Common myeloid progenitor, CD34-positive (primary cell): Measurements from ENCODE around the gene POLR2L.

Source experiments
- CTCF ChIA-PET: fragments of 350-600 bp; sonication (Branson Sonifier 250); formaldehyde crosslinking; loops from one replicate; lab custom pipeline; 2021; ENCODE audit warnings: antibody characterized with exemption; lab: Charles Lee
- POLR2A ChIA-PET: fragments of 350-600 bp; sonication (Branson Sonifier 250); formaldehyde crosslinking; loops from one replicate; lab custom pipeline; 2021; ENCODE audit warnings: antibody characterized with exemption; lab: Charles Lee
- DNase-seq, 3 donors: peaks; one replicate each; pipeline versions ENCODE4 v3.0.0 to v3.0.0-alpha.2; 2013
- H3K27ac ChIP-seq, 2 experiments: 1 replicate in 1 of 2; 2 replicates in 1 of 2; pipeline ENCODE4 v1.7.0; 2013; ENCODE audit warnings: inconsistent platforms in 2 of 2, low read length in 2 of 2, mild to moderate bottlenecking in 2 of 2, low read depth in 1 of 2, moderate library complexity in 1 of 2; ENCODE audit not compliant: severe bottlenecking in 2 of 2, insufficient read depth in 1 of 2, poor library complexity in 1 of 2
- H3K27me3 ChIP-seq, 5 experiments: replicated peaks in 2 of 5; 1 replicate in 3 of 5; 2 replicates in 2 of 5; pipeline versions ENCODE4 v1.6.1 to v1.7.0; 2013; ENCODE audit warnings: low read length in 4 of 5, mild to moderate bottlenecking in 2 of 5, moderate library complexity in 2 of 5, inconsistent platforms in 1 of 5; ENCODE audit not compliant: insufficient read depth in 5 of 5, control insufficient read depth in 4 of 5
- H3K36me3 ChIP-seq, 4 experiments: 1 replicate in 2 of 4; 2 replicates in 2 of 4; pipeline versions ENCODE4 v1.6.1 to v1.7.0; 2013; ENCODE audit warnings: low read length in 3 of 4, control low read depth in 1 of 4, mild to moderate bottlenecking in 1 of 4; ENCODE audit not compliant: control insufficient read depth in 4 of 4, insufficient read depth in 4 of 4
- H3K4me1 ChIP-seq, 4 experiments: 1 replicate in 3 of 4; 2 replicates in 1 of 4; pipeline versions ENCODE4 v1.6.1 to v1.7.1; 2013; ENCODE audit warnings: low read length in 3 of 4, mild to moderate bottlenecking in 3 of 4, control low read depth in 1 of 4, inconsistent platforms in 1 of 4, moderate library complexity in 1 of 4; ENCODE audit not compliant: control insufficient read depth in 4 of 4, insufficient read depth in 4 of 4; ENCODE audit errors: control extremely low read depth in 1 of 4
- H3K4me3 ChIP-seq, 7 experiments: 1 replicate in 4 of 7; 2 replicates in 3 of 7; pipeline versions ENCODE4 v1.5.1 to v1.7.0; 2013; ENCODE audit warnings: mild to moderate bottlenecking in 7 of 7, low read length in 6 of 7, moderate library complexity in 6 of 7, inconsistent platforms in 2 of 7, low read depth in 2 of 7, control low read depth in 1 of 7; ENCODE audit not compliant: insufficient read depth in 4 of 7, control insufficient read depth in 1 of 7; ENCODE audit errors: extremely low read depth in 1 of 7
- H3K9me3 ChIP-seq, 5 experiments: 1 replicate in 4 of 5; 2 replicates in 1 of 5; pipeline versions ENCODE4 v1.6.1 to v1.7.1; 2013; ENCODE audit warnings: low read length in 4 of 5, mild to moderate bottlenecking in 2 of 5, inconsistent platforms in 1 of 5, low read depth in 1 of 5, moderate library complexity in 1 of 5; ENCODE audit not compliant: control insufficient read depth in 4 of 5, insufficient read depth in 2 of 5; ENCODE audit errors: control extremely low read depth in 1 of 5
- WGBS: methylation state at CpG from one replicate; pipeline ENCODE4 v1.1.5; 2013; ENCODE audit not compliant: insufficient coverage; 5-methylcytosine and 5-hydroxymethylcytosine counted together

The POLR2L gene

DNA sequence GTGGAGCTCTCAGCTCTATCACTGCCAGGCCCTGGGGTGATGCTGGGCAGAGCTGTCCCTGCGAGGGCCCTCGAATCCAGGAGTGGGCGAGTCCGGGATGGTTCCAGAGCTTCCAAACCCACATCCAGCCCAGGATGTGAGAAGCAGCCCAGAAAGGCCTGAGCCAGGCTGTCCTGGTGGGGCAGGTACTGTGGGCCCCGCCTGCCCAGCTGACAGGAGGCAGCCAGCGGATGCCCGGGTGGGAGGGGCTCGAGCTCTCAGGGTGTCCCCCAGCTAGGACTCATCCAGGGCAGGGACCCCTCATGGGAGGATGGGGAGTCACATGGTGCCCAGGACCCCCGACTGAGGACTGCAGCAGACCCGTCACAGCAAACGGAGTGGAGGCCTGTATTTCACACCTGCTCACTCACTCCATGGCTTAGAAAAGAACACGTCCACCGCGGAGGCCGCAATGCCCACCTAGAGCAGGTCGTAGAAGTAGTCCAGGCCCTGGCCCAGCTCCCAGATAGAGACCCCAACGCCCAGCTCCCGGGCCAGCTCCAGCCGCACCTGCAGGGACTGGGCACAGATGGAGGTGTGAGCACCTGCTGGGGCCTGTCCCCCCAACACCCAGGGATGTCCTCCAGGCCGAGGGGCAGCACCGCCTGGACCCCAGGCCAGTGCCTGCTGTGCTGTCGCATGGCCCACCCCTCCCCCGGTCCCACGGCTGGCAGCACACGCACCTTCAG is 27.2 kb upstream of the POLR2L start:
- no peaks in the 10 kb centered on the region for H3K9me3 ChIP-seq
- no peak overlapping the region for H3K27ac ChIP-seq
- H3K4me3 ChIP-seq: no peak overlapping the region
- no peaks in the 10 kb centered on the region for H3K4me1 ChIP-seq
- H3K27me3 ChIP-seq: no peaks in the 10 kb centered on the region
- ChIA-PET POLR2A (no interaction called here), CTCF (interaction anchor here (1.0 kb wide), 1 partner anchor 182 kb away, joined by 3 read pairs; no protein-coding TSS in a partner anchor)
- no peak for DNase-seq
- 95% methylated on average over 22 of the region's 25 CpGs for WGBS
- peaks cover 0 to 28% (median 12%) of the 10 kb centered on the region in 4 experiments for H3K36me3 ChIP-seq

DNA sequence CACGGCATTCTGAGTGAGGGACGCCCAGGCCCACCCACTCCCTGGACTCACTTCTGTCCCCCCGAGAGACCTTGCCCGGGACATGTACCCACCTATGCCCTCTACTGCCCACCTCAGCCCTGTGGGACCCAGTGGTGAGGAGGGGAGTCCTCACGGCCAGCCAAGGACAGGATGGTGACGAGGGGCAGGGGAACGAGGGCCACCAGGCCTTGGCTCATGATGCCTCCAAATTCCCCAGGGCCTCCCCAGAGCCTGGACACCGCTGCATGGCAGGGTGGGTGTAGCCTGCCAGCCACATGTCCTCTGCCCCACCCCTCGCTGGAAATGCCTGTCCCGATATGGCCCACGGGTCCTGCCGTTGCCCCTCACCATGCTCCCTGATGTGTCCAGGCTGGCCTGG is 26.5 kb upstream of the POLR2L start:
- H3K36me3 ChIP-seq: peaks cover 0 to 25% (median 12%) of the 10 kb centered on the region in 4 experiments
- no peak overlapping the region for H3K4me3 ChIP-seq
- no peak for DNase-seq
- H3K4me1 ChIP-seq: no peaks in the 10 kb centered on the region
- no peaks in the 10 kb centered on the region for H3K27me3 ChIP-seq
- H3K27ac ChIP-seq: no peak overlapping the region
- WGBS: 97% methylated on average over 7 of the region's 12 CpGs
- H3K9me3 ChIP-seq: no peaks in the 10 kb centered on the region
- ChIA-PET CTCF (no interaction called here), POLR2A (no interaction called here)

DNA sequence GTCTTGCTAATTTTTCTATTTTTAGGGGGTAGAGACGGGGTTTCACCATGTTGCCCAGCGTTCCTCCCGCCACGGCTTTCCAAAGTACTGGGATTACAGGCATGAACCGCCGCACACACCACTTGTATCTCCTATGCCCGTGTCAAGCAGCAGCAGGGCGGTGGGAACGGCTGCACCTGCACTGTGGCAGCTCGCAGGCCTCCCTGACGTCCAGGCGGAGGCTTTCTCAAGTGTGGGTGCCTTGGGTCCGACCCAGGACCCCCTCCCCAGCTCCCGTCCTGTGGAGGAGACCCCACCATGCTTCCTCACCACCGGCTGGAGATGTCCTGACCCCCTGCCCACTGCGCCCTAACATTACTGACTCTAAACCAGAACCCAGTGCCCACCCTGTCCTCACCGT is 26.1 kb upstream of the POLR2L start:
- no peak overlapping the region for H3K27ac ChIP-seq
- ChIA-PET POLR2A (no interaction called here), CTCF (no interaction called here)
- 94% methylated on average over 16 of the region's 17 CpGs for WGBS
- peaks cover 0 to 25% (median 12%) of the 10 kb centered on the region in 4 experiments for H3K36me3 ChIP-seq
- H3K27me3 ChIP-seq: no peaks in the 10 kb centered on the region
- H3K9me3 ChIP-seq: no peaks in the 10 kb centered on the region
- no peaks in the 10 kb centered on the region for H3K4me1 ChIP-seq
- H3K4me3 ChIP-seq: no peak overlapping the region
- DNase-seq: no peak

DNA sequence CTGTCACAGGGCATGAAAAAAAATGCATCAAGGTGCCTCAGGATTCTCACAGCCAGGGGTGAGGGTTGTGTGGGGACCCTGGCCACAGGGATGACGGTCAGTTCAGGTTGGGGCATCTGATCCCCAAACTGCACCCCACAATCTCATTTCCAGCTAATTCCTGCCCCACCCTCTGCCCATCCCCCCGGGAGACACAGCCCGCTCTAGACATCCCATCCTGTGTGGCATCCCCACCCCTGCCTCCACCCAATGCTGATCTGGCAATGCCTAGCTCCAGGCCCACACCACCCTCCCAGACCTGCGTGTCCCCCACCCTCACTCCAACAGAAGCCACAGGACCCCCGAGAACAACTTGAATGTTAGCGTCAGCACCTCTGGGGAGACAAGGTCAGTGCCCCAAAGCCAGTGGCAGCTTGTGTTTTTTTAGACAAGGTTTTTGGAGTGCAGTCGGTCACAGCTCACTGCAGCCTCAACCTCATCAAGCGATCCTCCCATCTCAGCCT is 25.6 kb upstream of the POLR2L start:
- H3K4me3 ChIP-seq: no peak overlapping the region
- H3K36me3 ChIP-seq: peaks cover 0 to 25% (median 12%) of the 10 kb centered on the region in 4 experiments
- H3K27ac ChIP-seq: no peak overlapping the region
- POLR2A ChIA-PET: no interaction called here
- H3K9me3 ChIP-seq: no peaks in the 10 kb centered on the region
- no peaks in the 10 kb centered on the region for H3K27me3 ChIP-seq
- CTCF ChIA-PET: no interaction called here
- DNase-seq: no peak
- 93% methylated on average over 6 of the region's 8 CpGs for WGBS
- H3K4me1 ChIP-seq: no peaks in the 10 kb centered on the region

DNA sequence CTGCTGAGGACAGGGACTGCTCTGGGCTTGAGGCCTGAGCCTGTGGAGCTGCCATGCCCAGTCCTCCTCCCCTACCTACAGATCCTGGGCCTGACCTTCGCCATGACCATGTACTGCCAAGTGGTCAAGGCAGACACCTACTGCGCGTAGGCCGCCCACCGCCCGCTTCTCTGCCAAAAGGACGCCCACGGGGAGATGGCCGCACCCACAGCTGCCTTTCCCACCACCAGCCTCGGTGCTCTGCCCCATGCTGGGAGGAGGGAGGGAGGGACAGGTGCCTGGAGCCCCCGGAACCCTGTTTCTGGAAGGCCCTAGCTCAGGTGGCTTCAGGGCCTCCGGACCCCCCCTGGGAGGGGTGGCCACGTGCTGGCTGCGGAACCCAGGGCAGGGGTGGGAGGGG is 24.2 kb upstream of the POLR2L start:
- Histone ChIP-seq H3K27ac (no peak overlapping the region), H3K4me3 (no peak overlapping the region), H3K9me3 (no peaks in the 10 kb centered on the region), H3K27me3 (no peaks in the 10 kb centered on the region), H3K4me1 (no peaks in the 10 kb centered on the region), H3K36me3 (peaks cover 0 to 22% (median 9%) of the 10 kb centered on the region in 4 experiments)
- DNase-seq: no peak
- ChIA-PET CTCF (no interaction called here), POLR2A (no interaction called here)
- WGBS: 96% methylated on average over 11 of the region's 14 CpGs

DNA sequence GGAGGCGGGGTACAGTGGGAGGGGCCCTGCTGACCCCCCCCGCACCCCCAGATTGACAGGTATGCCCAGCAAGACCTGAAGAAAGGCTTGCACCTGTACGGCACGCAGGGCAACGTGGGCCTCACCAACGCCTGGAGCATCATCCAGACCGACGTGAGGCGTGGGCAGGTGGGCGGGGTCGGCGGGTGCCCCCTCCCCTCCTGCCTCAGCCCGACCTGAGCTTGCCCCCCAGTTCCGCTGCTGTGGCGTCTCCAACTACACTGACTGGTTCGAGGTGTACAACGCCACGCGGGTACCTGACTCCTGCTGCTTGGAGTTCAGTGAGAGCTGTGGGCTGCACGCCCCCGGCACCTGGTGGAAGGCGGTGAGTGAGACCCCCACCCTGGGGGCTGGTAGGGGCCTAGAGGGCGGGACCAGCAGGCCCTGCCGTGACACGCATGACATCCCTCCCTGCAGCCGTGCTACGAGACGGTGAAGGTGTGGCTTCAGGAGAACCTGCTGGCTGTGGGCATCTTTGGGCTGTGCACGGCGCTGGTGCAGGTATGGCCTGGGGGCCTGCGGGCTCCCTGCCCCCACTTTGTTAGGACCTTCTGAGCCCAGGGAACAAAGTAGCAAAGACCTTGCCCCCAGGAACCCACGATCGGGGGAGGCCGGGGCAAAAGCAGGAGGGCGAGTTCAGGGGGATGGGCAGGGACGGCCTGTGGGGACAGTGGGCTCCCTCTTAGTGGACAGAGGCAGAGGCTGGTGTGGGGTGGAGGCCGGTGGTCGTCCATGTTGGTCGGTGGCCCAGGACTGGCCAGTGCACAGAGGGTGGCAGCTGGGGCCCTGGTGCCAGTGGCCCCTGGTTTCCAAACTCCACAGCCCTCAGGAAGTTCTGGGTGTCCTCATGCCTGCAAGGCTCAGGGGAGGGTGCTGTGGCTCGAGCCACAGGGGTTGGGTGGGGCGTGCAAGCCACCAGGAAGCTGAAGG is 23.4 kb upstream of the POLR2L start:
- Histone ChIP-seq H3K27me3 (no peaks in the 10 kb centered on the region), H3K27ac (no peak overlapping the region), H3K4me3 (no peak overlapping the region), H3K9me3 (no peaks in the 10 kb centered on the region), H3K4me1 (no peaks in the 10 kb centered on the region), H3K36me3 (peaks cover 0 to 22% (median 8%) of the 10 kb centered on the region in 4 experiments)
- DNase-seq: no peak
- ChIA-PET POLR2A (no interaction called here), CTCF (no interaction called here)
- WGBS: 93% methylated on average over 39 of the region's 41 CpGs
